Measurements from ENCODE around the gene LDLRAD3.
"Not testable (repeated sequence)": the region's sequence is repeated elsewhere in the genome, so short reads cannot be mapped to it uniquely, and the experiment has no call there.

Gene LDLRAD3

GRCh38 chr11:36164506-36165250 is 220.8 kb downstream of the LDLRAD3 start:
- no peak for DNase-seq (ENCODE audit: low spot score)

GRCh38 chr11:36165621-36166397 is 221.9 kb downstream of the LDLRAD3 start:
- no peak for DNase-seq (ENCODE audit: low spot score)

GRCh38 chr11:36167073-36167472 is 223.2 kb downstream of the LDLRAD3 start:
- no peak for DNase-seq (ENCODE audit: low spot score)

GRCh38 chr11:36167729-36168128 is 223.9 kb downstream of the LDLRAD3 start:
- no peak for DNase-seq (ENCODE audit: low spot score)

- DNase-seq (ENCODE audit: low spot score), result no peak
Measured at GRCh38 chr11:36177836-36178235, 234.0 kb downstream of the LDLRAD3 start.

- DNase-seq (ENCODE audit: low spot score), result no peak
Measured at GRCh38 chr11:36186340-36187175, 242.7 kb downstream of the LDLRAD3 start.

GRCh38 chr11:36187622-36188021 is 243.8 kb downstream of the LDLRAD3 start:
- no peak for DNase-seq (ENCODE audit: low spot score)

- DNase-seq (ENCODE audit: low spot score), result not testable (repeated sequence)
Measured at GRCh38 chr11:36189735-36190134, 245.9 kb downstream of the LDLRAD3 start.

- DNase-seq (ENCODE audit: low spot score), result no peak
Measured at GRCh38 chr11:36191941-36192340, 248.1 kb downstream of the LDLRAD3 start.

- DNase-seq (ENCODE audit: low spot score), result no peak
Measured at GRCh38 chr11:36192425-36193289, 248.8 kb downstream of the LDLRAD3 start.

- DNase-seq (ENCODE audit: low spot score), result no peak
Measured at GRCh38 chr11:36193290-36193619, 249.4 kb downstream of the LDLRAD3 start.

GRCh38 chr11:36193721-36194120 is 249.9 kb downstream of the LDLRAD3 start:
- no peak for DNase-seq (ENCODE audit: low spot score)

GRCh38 chr11:36195496-36196354 is 251.9 kb downstream of the LDLRAD3 start:
- DNase-seq (ENCODE audit: low spot score), result no peak

GRCh38 chr11:36196411-36196998 is 252.6 kb downstream of the LDLRAD3 start:
- DNase-seq (ENCODE audit: low spot score), result no peak

- DNase-seq (ENCODE audit: low spot score), result no peak
Measured at GRCh38 chr11:36201411-36201810, 257.5 kb downstream of the LDLRAD3 start.

GRCh38 chr11:36205536-36205935 is 261.7 kb downstream of the LDLRAD3 start:
- no peak for DNase-seq (ENCODE audit: low spot score)

GRCh38 chr11:36210529-36210928 is 266.7 kb downstream of the LDLRAD3 start:
- DNase-seq (ENCODE audit: low spot score), result no peak

GRCh38 chr11:36211761-36212430 is 268.0 kb downstream of the LDLRAD3 start:
- no peak for DNase-seq (ENCODE audit: low spot score)

- DNase-seq (ENCODE audit: low spot score), result no peak
Measured at GRCh38 chr11:36212564-36213392, 268.9 kb downstream of the LDLRAD3 start.

Measured in CD4-positive, alpha-beta T cell treated with Interleukin-15 for 4 hours (primary cell).